NCI-H2107 (cell line): Measurements from ENCODE around the gene TCEAL9.
A peak's percentile ranks its signal among the peaks of the same experiment; 100 is the strongest.
"Not testable (repeated sequence)": the region's sequence is repeated elsewhere in the genome, so short reads cannot be mapped to it uniquely, and the experiment has no call there.

ENCODE experiments used
- DNase-seq: peaks from one replicate; lab custom pipeline; 2025; lab: John Stamatoyannopoulos, UW

TCEAL9 gene

DNA sequence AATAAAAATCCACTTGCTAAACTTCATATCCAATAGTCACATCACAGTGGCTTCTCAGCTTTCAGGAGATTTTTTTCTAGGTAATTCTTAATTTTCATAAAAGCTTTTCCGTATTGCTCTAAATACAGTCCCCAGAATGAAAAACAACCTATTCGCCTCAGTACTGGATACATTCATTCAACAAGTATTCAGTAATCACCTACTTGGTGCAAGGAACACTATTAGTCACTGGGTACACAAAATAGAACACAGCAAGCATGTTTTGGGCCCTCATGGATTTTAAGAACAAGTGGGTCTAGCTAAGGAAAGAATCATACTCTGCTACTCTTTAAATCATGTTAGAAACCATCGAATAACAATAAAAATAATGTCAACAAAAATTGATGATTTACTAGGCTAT, 17.3 kb downstream of the TCEAL9 start:
- no peak for DNase-seq

DNA sequence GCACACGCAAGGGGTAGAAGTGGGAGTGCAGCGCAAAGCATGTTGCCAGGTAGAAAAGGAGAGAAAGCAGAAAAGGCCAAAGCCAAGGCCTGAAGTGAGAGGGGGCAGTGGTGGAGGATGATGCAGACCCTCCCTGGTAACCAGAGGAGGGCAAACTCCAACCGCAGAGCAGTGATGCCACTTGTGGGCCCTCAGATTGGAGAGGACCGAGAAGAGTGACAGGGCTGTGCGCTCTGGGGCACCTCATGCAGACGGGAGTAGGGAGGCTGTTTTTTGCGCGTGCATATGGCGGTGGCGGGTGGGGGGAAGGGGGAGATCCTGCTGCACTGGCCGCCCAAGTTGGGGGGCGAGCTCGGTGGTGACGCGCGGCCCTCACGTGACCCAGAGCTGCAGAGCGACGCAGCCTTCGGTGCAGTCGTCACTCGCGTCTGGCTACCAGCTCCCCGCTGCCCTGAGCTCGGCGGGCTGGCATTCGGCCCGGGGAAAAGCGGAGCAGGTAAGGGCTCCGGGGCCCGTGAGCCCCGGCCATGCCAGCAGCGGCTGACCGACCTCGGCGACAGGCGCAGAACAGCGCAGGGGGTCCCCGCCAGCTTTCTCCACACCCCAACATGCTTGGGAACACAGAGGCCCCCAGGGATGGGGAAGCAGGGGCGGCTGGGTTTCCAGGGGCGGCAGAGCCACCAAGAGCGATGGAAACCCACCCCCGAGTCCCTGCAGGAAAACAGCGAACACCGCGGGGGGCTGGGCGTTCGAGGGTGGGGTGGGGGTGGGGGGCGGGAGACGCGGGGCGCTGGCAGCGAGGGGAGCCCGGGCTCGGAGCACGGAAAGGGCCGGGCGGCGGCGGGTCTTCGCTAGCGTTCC, 20.0 kb downstream of the TCEAL9 start, which contains the start of gene BEX3:
BEX3 (plus strand) TSS at position 421 of the 861 bp plus-strand sequence. CDS start 984 bp downstream, outside the sequence.
- DNase-seq = peak; percentile 55

DNA sequence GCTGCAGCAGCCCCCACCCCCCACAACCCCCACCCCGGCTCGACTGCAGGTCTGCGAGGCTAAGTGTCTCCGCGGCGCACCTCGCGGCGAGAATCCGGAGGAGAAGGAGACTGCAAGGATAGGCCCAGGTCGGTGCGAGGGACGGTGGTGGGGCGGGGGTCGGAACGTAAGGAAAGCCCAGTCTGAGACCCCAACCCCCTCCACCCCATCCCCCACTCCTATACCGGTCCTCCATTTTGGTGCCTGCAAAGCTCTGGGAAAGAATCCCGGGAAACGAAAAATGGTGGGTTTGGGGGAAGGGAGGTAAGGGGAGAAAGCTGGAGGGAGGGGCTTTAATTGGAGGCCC, 20.6 kb downstream of the TCEAL9 start:
- DNase-seq = no peak

- DNase-seq = no peak
Observed at GRCh38 chrX:103378990-103379389, 22.7 kb downstream of the TCEAL9 start.

DNA sequence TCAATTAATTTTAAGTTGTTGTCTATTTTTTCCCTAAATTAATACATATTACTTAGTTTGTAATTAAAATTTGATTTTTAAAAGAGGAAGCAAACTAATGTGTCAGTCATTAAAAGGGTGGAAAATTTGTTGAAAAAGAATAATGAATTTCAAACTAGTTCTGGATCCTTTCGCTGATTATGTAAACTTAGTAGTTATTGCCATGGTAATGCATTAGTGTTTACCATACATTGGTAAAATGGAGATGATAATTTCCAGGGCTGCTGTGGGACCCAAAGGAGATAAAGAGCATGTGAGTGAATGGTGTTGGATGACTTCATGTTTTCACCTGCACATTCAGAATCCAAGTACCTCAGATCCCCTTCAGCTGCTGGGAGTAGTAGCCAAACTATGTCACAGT, 26.6 kb downstream of the TCEAL9 start:
- no peak for DNase-seq

- no peak for DNase-seq
Observed at GRCh38 chrX:103384672-103385071, 28.4 kb downstream of the TCEAL9 start.

- not testable (repeated sequence) for DNase-seq
Observed at GRCh38 chrX:103385283-103385830, 29.1 kb downstream of the TCEAL9 start.

- no peak for DNase-seq
Observed at GRCh38 chrX:103386332-103386731, 30.0 kb downstream of the TCEAL9 start.

DNA sequence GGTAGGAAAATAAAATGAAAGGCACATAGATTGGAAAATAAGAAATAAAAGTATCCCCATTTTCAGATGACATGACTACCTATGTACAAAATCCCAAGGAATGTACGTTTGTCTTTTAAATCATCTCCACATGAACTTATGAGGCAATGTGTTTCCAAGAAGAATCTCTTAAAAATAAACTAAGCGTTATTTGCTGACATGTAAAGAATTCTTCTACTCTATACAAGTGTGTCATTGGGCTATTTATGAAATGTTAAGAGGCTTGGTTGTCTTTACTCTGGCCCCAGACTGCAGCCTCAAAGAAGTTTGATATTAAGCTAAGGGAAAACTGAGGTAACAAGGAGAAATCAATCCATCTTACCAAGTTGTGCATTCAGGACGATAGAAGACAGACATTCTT, 37.2 kb downstream of the TCEAL9 start:
- no peak for DNase-seq

GRCh38 chrX:103396186-103396585, 39.9 kb downstream of the TCEAL9 start:
- DNase-seq = no peak

- no peak for DNase-seq
Observed at GRCh38 chrX:103396660-103397059, 40.4 kb downstream of the TCEAL9 start.

DNA sequence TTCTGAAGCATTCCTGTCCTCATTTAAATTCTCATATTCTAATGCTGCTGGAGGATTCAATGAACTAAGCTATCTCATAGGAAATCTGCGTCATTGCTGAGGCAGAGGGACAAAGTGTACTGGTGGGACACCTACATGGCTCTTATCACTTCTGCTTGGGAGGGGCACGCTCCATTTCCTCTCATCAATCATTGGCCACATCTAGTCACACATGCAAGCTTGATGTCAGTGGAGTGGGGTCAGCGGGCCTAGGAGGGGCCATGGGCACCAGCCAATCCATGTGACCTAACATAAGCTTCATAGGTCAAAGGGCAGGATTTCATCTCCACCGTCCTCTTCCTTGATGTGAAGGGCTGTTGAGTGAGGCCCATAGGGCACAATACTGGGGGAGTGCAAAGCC, 41.4 kb downstream of the TCEAL9 start:
- DNase-seq = no peak

- no peak for DNase-seq
Observed at GRCh38 chrX:103398421-103398864, 42.1 kb downstream of the TCEAL9 start.

- no peak for DNase-seq
Observed at GRCh38 chrX:103399744-103400143, 43.4 kb downstream of the TCEAL9 start.

- DNase-seq = no peak
Observed at GRCh38 chrX:103400931-103401330, 44.6 kb downstream of the TCEAL9 start.

GRCh38 chrX:103404231-103405008, 48.1 kb downstream of the TCEAL9 start:
- DNase-seq = peak; percentile 27

DNA sequence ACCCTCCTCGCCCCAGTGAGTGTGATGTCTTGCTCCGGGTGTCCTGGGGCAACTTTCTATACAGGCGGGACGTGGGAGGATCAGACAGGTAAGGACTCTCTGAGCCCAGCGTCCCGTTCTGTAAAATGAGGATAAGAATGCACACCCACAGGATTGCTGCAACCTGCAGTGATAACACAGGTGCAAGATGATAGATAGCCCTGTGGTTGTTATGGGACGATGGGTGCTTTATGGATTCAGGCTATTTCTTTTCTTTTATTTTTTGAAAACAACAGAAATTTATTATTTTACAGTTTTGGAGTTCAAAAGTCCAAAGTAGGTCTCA, 48.7 kb downstream of the TCEAL9 start:
- DNase-seq = no peak

GRCh38 chrX:103406256-103406655, 50.0 kb downstream of the TCEAL9 start:
- no peak for DNase-seq

DNA sequence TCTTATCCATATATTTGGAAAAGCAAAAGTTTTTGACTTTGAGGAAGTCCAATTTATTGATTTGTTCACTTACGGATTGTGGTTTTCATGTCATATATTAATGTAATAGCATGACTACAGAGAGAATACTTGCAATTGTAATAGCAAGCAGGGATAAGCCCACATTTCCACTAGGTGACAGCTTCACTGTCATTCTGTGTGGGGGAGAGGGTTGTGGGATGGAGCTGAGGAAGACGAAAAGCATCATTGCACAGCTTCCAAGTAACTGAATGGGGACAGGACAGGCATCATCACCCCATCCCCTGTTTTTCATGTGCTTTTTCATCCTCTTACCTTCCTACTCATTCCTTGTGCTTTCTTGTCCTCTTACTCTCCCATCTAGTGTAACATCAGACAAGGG, 51.5 kb downstream of the TCEAL9 start:
- DNase-seq = no peak
